ENCODE measurements around the gene IGHMBP2. TPM values are rescaled to one million over a fixed set of nuclear protein-coding genes. Genes with fewer than 3 reads are reported as not detected.

Gene IGHMBP2
- total RNA-seq, 1 experiment from 2014 or later: 19.3 TPM

- no peaks in the 10 kb centered on the region for H3K4me1 ChIP-seq (ENCODE audit: control insufficient read depth in 1 of 2, insufficient read depth in 2 of 2, low read length in 2 of 2)
- no peak overlapping the region for H2AFZ ChIP-seq (ENCODE audit: low read depth, low read length, poor library complexity, severe bottlenecking)
- H3K79me2 ChIP-seq (ENCODE audit: insufficient read depth, low read length): no peaks in the 10 kb centered on the region
- H3K4me2 ChIP-seq (ENCODE audit: low read length): no peak overlapping the region
- H3K9me3 ChIP-seq (ENCODE audit: control insufficient read depth in 1 of 2, insufficient read depth in 1 of 2, low read depth in 1 of 2, low read length in 2 of 2): no peaks in the 10 kb centered on the region
- intact Hi-C loops (cut with micrococcal nuclease): no loop called here
- H3K9me2 ChIP-seq (ENCODE audit: insufficient read depth): no peaks in the 10 kb centered on the region
- ATAC-seq (peak; percentile 30; the same call in 1 of the 2 replicates), DNase-seq (ENCODE audit: low read depth, low spot score) (no peak)
- H4K20me1 ChIP-seq (ENCODE audit: insufficient read depth): no peaks in the 10 kb centered on the region
- peaks cover 18 to 34% of the 10 kb centered on the region in 2 experiments; a peak in 3 of 4 replicates for H3K36me3 ChIP-seq (ENCODE audit: control insufficient read depth in 1 of 2, insufficient read depth in 2 of 2, low read length in 2 of 2)
- H3K9ac ChIP-seq (ENCODE audit: low read length): no peak overlapping the region
- no TSS peak for BruUV-seq (replicated peaks)
- no peaks in the 10 kb centered on the region for H3K27me3 ChIP-seq (ENCODE audit: insufficient read depth, low read length)
- TF ChIP-seq REST (IDR thresholded peaks at IDR 0.05; ENCODE audit: low read depth): no peak
- no peak for TF ChIP-seq ZNF274 (IDR thresholded peaks at IDR 0.05; ENCODE audit: low read depth, low read length)
- TF ChIP-seq MAX (IDR thresholded peaks at IDR 0.05): no peak
- no peak for TF ChIP-seq ATF3 (IDR thresholded peaks at IDR 0.05)
- no peak for TF ChIP-seq RAD21 (IDR thresholded peaks at IDR 0.05; ENCODE audit: low read depth)
- no peak for TF ChIP-seq SIN3A (IDR thresholded peaks at IDR 0.05; ENCODE audit: low read depth)
- TF ChIP-seq SP1 (IDR thresholded peaks at IDR 0.05; ENCODE audit: low read depth): no peak
- TF ChIP-seq POLR2A (IDR thresholded peaks at IDR 0.05; ENCODE audit: borderline replicate concordance, extremely low read depth, insufficient read depth, insufficient read length): no peak
- no peak for TF ChIP-seq CEBPB (IDR thresholded peaks at IDR 0.05; ENCODE audit: low read depth)
- no peak for TF ChIP-seq ZBTB33 (IDR thresholded peaks at IDR 0.05; ENCODE audit: extremely low read depth, insufficient replicate concordance, low read length)
- no peak for TF ChIP-seq EGR1 (IDR thresholded peaks at IDR 0.05; ENCODE audit: low read depth)
- no peak for TF ChIP-seq ZFX (IDR thresholded peaks at IDR 0.05)
- TF ChIP-seq EZH2 (IDR thresholded peaks at IDR 0.05): no peak
- TF ChIP-seq TCF7L2 (IDR thresholded peaks at IDR 0.05; ENCODE audit: borderline replicate concordance, extremely low read depth, insufficient read depth, insufficient read length): no peak
- RAD21 ChIA-PET (ENCODE audit: low non-redundant PET in 1 of 2, low total read pairs in 2 of 2, uncharacterized antibody in 2 of 2, unreplicated experiment in 2 of 2): no interaction called here
- no peak overlapping the region for H3K4me3 ChIP-seq (replicated peaks in 1 of 2; ENCODE audit: low read depth in 1 of 2, low read length in 2 of 2)
- H3K27ac ChIP-seq (ENCODE audit: low read depth, low read length): no peak overlapping the region
- POLR2A ChIA-PET: no interaction called here
- CTCF ChIA-PET: interaction anchor here (1.1 to 1.2 kb wide), 3 partner anchors 46 to 258 kb away, joined by 3 to 4 read pairs (median 3); no protein-coding TSS in a partner anchor
Measured at GRCh38 chr11:68890490-68891231, 13.0 kb upstream of the IGHMBP2 start.

Data from HCT116 (cell line).